Vagina (tissue), 2 donors: ENCODE measurements around the gene DLG2.

ENCODE experiments used
- CTCF ChIP-seq, 3 experiments: fragments of 450-650 bp in 2 of 3; fragments of 200-600 bp in 1 of 3; sonication (generic) in 1 of 3; IDR thresholded peaks; one replicate each; pipeline ENCODE4 v1.5.1; 2017 to 2019; ENCODE audit warnings: antibody characterized with exemption in 3 of 3, mild to moderate bottlenecking in 2 of 3, moderate library complexity in 2 of 3
- POLR2A ChIP-seq, 2 donors: fragments of 450-650 bp; IDR thresholded peaks; one replicate each; pipeline ENCODE4 v1.6.1; 2017; ENCODE audit warnings: antibody characterized with exemption in 2 of 2, mild to moderate bottlenecking in 2 of 2, moderate library complexity in 2 of 2

GRCh38 chr11:83533166-83533565 lies 2094.0 kb downstream of the DLG2 start:
- TF ChIP-seq POLR2A (IDR thresholded peaks at IDR 0.05) (no peak), CTCF (IDR thresholded peaks at IDR 0.05) (no peak)
